Endothelial cell of umbilical vein (primary cell): ENCODE results near the gene EEF1AKMT4.

ENCODE experiments used
- EZH2 ChIP-seq: IDR thresholded peaks from 2 replicates; pipeline ENCODE4 v1.6.1; 2012; ENCODE audit warnings: borderline replicate concordance, low read depth, mild to moderate bottlenecking, moderate library complexity, low read length, inconsistent platforms; ENCODE audit not compliant: severe bottlenecking
- FOS ChIP-seq: IDR thresholded peaks from 2 replicates; pipeline ENCODE4 v1.6.1; 2011; ENCODE audit warnings: mild to moderate bottlenecking, low read length, moderate library complexity, borderline replicate concordance; ENCODE audit not compliant: insufficient read depth
- GATA2 ChIP-seq: IDR thresholded peaks from 2 replicates; pipeline ENCODE4 v1.7.0; 2011; ENCODE audit warnings: low read depth, mild to moderate bottlenecking, moderate library complexity, mixed read lengths, low read length; ENCODE audit not compliant: insufficient read length, insufficient read depth
- JUN ChIP-seq: IDR thresholded peaks from 2 replicates; pipeline ENCODE4 v1.6.1; 2011; ENCODE audit warnings: borderline replicate concordance, low read depth; ENCODE audit not compliant: insufficient read length, insufficient read depth
- MAX ChIP-seq: IDR thresholded peaks from 2 replicates; pipeline ENCODE4 v1.6.1; 2011; ENCODE audit not compliant: insufficient read depth, insufficient read length
- POLR2A ChIP-seq: IDR thresholded peaks from 2 replicates; pipeline ENCODE4 v1.6.1; 2012; ENCODE audit warnings: low read depth, mild to moderate bottlenecking, control low read depth, low read length
- POLR2AphosphoS5 ChIP-seq: IDR thresholded peaks from 2 replicates; pipeline ENCODE4 v1.6.1; 2012; ENCODE audit warnings: low read depth, mild to moderate bottlenecking, control low read depth, low read length, moderate library complexity; ENCODE audit not compliant: insufficient read depth
- TF ChIP-seq, protein P1 (sequence below), 2 donors: IDR thresholded peaks; 1 replicate in 1 of 2; 2 replicates in 1 of 2; pipeline ENCODE4 v1.5.1; 2011; ENCODE audit warnings: low read length in 2 of 2, mild to moderate bottlenecking in 2 of 2, moderate library complexity in 2 of 2, control low read depth in 1 of 2, inconsistent platforms in 1 of 2, low read depth in 1 of 2; ENCODE audit not compliant: insufficient read depth in 1 of 2; ENCODE audit errors: extremely low read depth in 1 of 2

DNA sequence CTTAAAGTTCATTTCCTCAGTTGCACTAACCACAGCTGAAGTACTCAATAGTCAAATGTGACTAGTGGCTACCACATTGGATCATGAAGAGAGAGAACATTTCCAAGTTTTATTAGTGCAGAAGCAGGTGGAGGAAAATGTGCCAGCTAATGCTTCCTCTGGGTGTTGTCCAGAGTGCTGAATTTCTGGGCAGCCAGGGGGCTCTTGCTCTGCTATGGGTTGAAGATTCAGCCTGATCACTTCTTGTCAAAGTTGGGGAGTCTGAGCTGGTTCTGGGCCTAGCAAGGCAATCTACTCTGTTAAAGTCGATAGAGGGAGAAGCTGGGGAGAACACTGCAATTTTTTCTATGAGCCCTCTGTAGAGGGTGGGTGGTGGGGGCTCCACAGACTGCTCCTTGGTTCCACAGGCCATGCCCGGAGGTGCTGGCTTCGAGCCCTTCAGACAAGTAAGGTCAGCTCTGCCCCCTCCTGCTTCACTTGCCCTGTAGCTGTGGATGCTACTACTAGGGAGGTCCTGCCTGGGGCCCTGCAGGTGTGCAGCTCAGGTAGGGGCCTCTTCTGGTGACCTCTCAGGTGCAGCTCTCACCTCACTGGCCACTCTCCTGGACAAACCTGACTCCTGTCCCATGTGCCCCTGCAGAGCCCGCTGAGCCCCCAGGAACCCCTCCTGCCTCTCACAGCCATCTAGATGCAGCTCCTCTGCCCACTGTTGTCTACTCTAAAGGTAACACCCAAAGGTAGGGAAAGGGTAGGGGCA is 8.9 kb upstream of the EEF1AKMT4 start:
- no peak for TF ChIP-seq POLR2A
- TF ChIP-seq, protein P1, sequence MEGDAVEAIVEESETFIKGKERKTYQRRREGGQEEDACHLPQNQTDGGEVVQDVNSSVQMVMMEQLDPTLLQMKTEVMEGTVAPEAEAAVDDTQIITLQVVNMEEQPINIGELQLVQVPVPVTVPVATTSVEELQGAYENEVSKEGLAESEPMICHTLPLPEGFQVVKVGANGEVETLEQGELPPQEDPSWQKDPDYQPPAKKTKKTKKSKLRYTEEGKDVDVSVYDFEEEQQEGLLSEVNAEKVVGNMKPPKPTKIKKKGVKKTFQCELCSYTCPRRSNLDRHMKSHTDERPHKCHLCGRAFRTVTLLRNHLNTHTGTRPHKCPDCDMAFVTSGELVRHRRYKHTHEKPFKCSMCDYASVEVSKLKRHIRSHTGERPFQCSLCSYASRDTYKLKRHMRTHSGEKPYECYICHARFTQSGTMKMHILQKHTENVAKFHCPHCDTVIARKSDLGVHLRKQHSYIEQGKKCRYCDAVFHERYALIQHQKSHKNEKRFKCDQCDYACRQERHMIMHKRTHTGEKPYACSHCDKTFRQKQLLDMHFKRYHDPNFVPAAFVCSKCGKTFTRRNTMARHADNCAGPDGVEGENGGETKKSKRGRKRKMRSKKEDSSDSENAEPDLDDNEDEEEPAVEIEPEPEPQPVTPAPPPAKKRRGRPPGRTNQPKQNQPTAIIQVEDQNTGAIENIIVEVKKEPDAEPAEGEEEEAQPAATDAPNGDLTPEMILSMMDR (IDR thresholded peaks at IDR 0.05; ENCODE audit: extremely low read depth in 1 of 2, insufficient read depth in 1 of 2, low read depth in 1 of 2, low read length in 2 of 2): no peak
- peak; percentile 8 for TF ChIP-seq POLR2AphosphoS5
- TF ChIP-seq EZH2: no peak
- TF ChIP-seq JUN: no peak
- no peak for TF ChIP-seq MAX
- TF ChIP-seq FOS: no peak
- no peak for TF ChIP-seq GATA2
